HL-60 (cell line): ENCODE data around the gene ARAP2.

Experiments used
- CTCF ChIP-seq: IDR thresholded peaks from one replicate; pipeline ENCODE4 v1.5.1; 2011; ENCODE audit warnings: low read length, control low read depth, inconsistent platforms; ENCODE audit not compliant: insufficient read depth
- SPI1 ChIP-seq: IDR thresholded peaks from 2 replicates; pipeline ENCODE4 v1.6.1; 2012; ENCODE audit warnings: low read depth, mild to moderate bottlenecking, borderline replicate concordance

GRCh38 chr4:36099509-36099908 is 144.8 kb downstream of the ARAP2 start:
- TF ChIP-seq CTCF (no peak), SPI1 (no peak)
